DND-41 (cell line): ENCODE data around the gene GREB1.

Experiments
- CTCF ChIP-seq: IDR thresholded peaks from 2 replicates; pipeline ENCODE4 v1.5.1; 2012; ENCODE audit warnings: borderline replicate concordance, low read length, moderate library complexity, mild to moderate bottlenecking; ENCODE audit not compliant: poor library complexity, severe bottlenecking; ENCODE audit errors: extremely low read depth
- EZH2 ChIP-seq: IDR thresholded peaks from 3 replicates; pipeline ENCODE4 v1.6.1; 2012; ENCODE audit warnings: borderline replicate concordance, low read depth, mild to moderate bottlenecking, moderate library complexity, low read length, inconsistent platforms; ENCODE audit not compliant: severe bottlenecking

- TF ChIP-seq CTCF (no peak), EZH2 (no peak)
These were observed 114.2 kb downstream of the GREB1 start for GRCh38 chr2:11647834-11648600.
